DND-41 (cell line): ENCODE data around the gene PDE7B.

ENCODE experiments used
- CTCF ChIP-seq: IDR thresholded peaks from 2 replicates; pipeline ENCODE4 v1.5.1; 2012; ENCODE audit warnings: borderline replicate concordance, low read length, moderate library complexity, mild to moderate bottlenecking; ENCODE audit not compliant: poor library complexity, severe bottlenecking; ENCODE audit errors: extremely low read depth
- EZH2 ChIP-seq: IDR thresholded peaks from 3 replicates; pipeline ENCODE4 v1.6.1; 2012; ENCODE audit warnings: borderline replicate concordance, low read depth, mild to moderate bottlenecking, moderate library complexity, low read length, inconsistent platforms; ENCODE audit not compliant: severe bottlenecking

DNA sequence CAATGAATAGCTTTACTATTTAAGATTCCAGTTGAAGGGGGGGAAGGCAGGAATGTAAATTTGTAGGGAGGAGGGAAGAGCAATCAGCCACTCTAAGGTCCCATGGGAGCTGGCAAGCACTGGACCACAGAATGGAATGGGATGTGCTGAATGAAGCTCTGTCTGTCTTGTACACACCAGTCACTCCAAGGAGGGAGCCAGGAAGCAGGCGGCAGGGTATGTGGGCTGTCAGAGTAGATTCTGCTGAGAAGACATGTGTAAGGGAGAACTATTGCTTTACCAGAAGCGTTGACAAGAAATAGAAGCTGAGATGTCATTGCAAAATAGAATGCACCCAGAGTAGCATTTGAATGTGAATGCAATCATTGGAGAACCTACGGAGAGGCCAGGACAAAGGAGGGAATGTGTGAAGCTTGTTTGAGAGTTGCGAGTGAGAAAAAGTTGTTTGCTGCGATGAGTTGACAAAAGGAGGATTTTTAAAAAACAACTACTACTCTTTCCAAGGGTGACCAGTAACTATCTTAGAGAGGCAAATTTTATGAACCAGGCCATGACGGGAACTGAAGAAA, 25.2 kb upstream of the PDE7B start:
- TF ChIP-seq CTCF (no peak), EZH2 (no peak)
